A549 (cell line): ENCODE data around the gene CSGALNACT2. TPM values are rescaled to one million over a fixed set of nuclear protein-coding genes. Genes with fewer than 3 reads are reported as not detected.

Source experiments
- ATAC-seq, 2 experiments: fragments of 200-7000 bp in 1 of 2; fragments of >200 bp in 1 of 2; cut with Nextera tagmentation in 1 of 2; cut with Tn5 transposase in 1 of 2; 3 replicates each; pipeline versions ENCODE4 v1.8.0 to v1.9.1; 2018 to 2020; ENCODE audit warnings: mild to moderate bottlenecking in 1 of 2, moderate library complexity in 1 of 2
- CTCF ChIA-PET: fragments of 300-600 bp; sonication (Branson Sonifier 250); formaldehyde crosslinking; extraction: SDS; loops from one replicate; lab custom pipeline; 2021; ENCODE audit warnings: antibody characterized with exemption, inconsistent platforms; lab: Yijun Ruan, JAX
- POLR2A ChIA-PET: fragments of 350-600 bp; formaldehyde crosslinking; extraction: SDS; loops from one replicate; lab custom pipeline; 2021; ENCODE audit warnings: antibody characterized with exemption, inconsistent platforms; lab: Yijun Ruan, JAX
- DNase-seq, 2 experiments: peaks; one replicate each; pipeline versions ENCODE4 v3.0.0 to v3.0.0-alpha.2; 2011 to 2016; ENCODE audit warnings: low read depth in 1 of 2, low spot score in 1 of 2
- FAIRE-seq: peaks from 2 replicates; lab custom pipeline; 2011; peaks lifted over from hg19 to GRCh38; lab: Jason Lieb, UNC
- H3K27ac ChIP-seq, 2 experiments: fragments of >200 bp; sonication (Bioruptor Twin); formaldehyde crosslinking; 3 replicates each; pipeline ENCODE4 v1.5.1; 2016 to 2017
- H3K4me1 ChIP-seq: fragments of >200 bp; sonication (Bioruptor Twin); formaldehyde crosslinking; 3 replicates; pipeline ENCODE4 v1.6.1; 2016
- H3K4me2 ChIP-seq: fragments of >200 bp; sonication (Bioruptor Twin); formaldehyde crosslinking; 3 replicates; pipeline ENCODE4 v1.6.1; 2016
- H3K4me3 ChIP-seq: fragments of >200 bp; sonication (Bioruptor Twin); formaldehyde crosslinking; 3 replicates; pipeline ENCODE4 v1.5.1; 2016
- H3K9me3 ChIP-seq: fragments of >200 bp; sonication (Bioruptor Twin); formaldehyde crosslinking; 3 replicates; pipeline ENCODE4 v1.6.1; 2016
- BHLHE40 ChIP-seq: IDR thresholded peaks from 2 replicates; pipeline ENCODE4 v1.6.1; 2012; ENCODE audit warnings: low read depth, low read length, inconsistent platforms
- CBX2 ChIP-seq: fragments of 200-600 bp; sonication (generic); IDR thresholded peaks from 2 replicates; pipeline ENCODE4 v1.6.1; 2016; ENCODE audit warnings: low read depth, mild to moderate bottlenecking, borderline replicate concordance
- CBX8 ChIP-seq: fragments of 200-600 bp; sonication (generic); IDR thresholded peaks from 2 replicates; pipeline ENCODE4 v1.6.1; 2016
- ESRRA ChIP-seq: fragments of 150-350 bp; IDR thresholded peaks from 2 replicates; pipeline ENCODE4 v1.6.1; 2014; ENCODE audit warnings: mild to moderate bottlenecking, low read length, borderline replicate concordance
- HDAC2 ChIP-seq: fragments of 200-600 bp; sonication (generic); IDR thresholded peaks from 2 replicates; pipeline ENCODE4 v1.6.1; 2016
- HOXB5 ChIP-seq: fragments of 250-450 bp; sonication (Bioruptor Pico); IDR thresholded peaks from 2 replicates; pipeline ENCODE4 v1.5.0; 2020; ENCODE audit warnings: mild to moderate bottlenecking, moderate library complexity
- KDM5A ChIP-seq: fragments of 200-600 bp; sonication (generic); IDR thresholded peaks from 2 replicates; pipeline ENCODE4 v1.6.1; 2016; ENCODE audit warnings: antibody characterized with exemption, mild to moderate bottlenecking
- MAFK ChIP-seq: fragments of 450-650 bp; IDR thresholded peaks from 2 replicates; pipeline ENCODE4 v1.6.1; 2014; ENCODE audit not compliant: partially characterized antibody
- MAZ ChIP-seq: fragments of 150-350 bp; IDR thresholded peaks from 2 replicates; pipeline ENCODE4 v1.6.1; 2014; ENCODE audit warnings: antibody characterized with exemption, low read depth, low read length, borderline replicate concordance
- RCOR1 ChIP-seq: fragments of 150-350 bp; IDR thresholded peaks from 2 replicates; pipeline ENCODE4 v1.6.1; 2014; ENCODE audit warnings: antibody characterized with exemption, low read length, low read depth
- RFX5 ChIP-seq: fragments of 450-650 bp; IDR thresholded peaks from 2 replicates; pipeline ENCODE4 v1.7.1; 2014; ENCODE audit warnings: antibody characterized with exemption, mild to moderate bottlenecking, moderate library complexity
- WGBS: methylation state at CpG from one replicate; pipeline ENCODE4 v1.1.6; 2017; ENCODE audit errors: missing lambda C conversion rate; 5-methylcytosine and 5-hydroxymethylcytosine counted together
- polyA plus RNA-seq, 4 experiments: library from polyadenylated mRNA; depleted of rRNA in 3 of 4; stranded (reverse); fragments of >200 nt; fragmentation: RNase III in 1 of 4; extraction: RNeasy Plus Mini Kit Qiagen cat#74134 plus additional on column Dnase treatment in 1 of 4; gene quantifications; 2 replicates in 3 of 4; 3 replicates in 1 of 4; pipeline ENCODE4 v1.2.3, GENCODE V29; 2011 to 2017
- TF ChIP-seq, protein P1 (sequence below): fragments of 450-650 bp; IDR thresholded peaks from 2 replicates; pipeline ENCODE4 v1.6.1; 2014; ENCODE audit warnings: antibody characterized with exemption
- TF ChIP-seq, protein P2 (sequence below): fragments of 200-600 bp; sonication (generic); IDR thresholded peaks from 2 replicates; pipeline ENCODE4 v1.6.1; 2016; ENCODE audit warnings: antibody characterized with exemption, mild to moderate bottlenecking, moderate library complexity
- TF ChIP-seq, protein P3 (sequence below): fragments of >200 bp; sonication (Bioruptor Twin); formaldehyde crosslinking; IDR thresholded peaks from 3 replicates; pipeline ENCODE4 v1.5.1; 2016
- TF ChIP-seq, protein P4 (sequence below): fragments of >200 bp; sonication (Bioruptor Twin); formaldehyde crosslinking; IDR thresholded peaks from 3 replicates; pipeline ENCODE4 v1.6.1; 2016

Gene CSGALNACT2
- polyA plus RNA-seq, 2 of the 4 experiments (the other 2 are of a cell fraction) = 11.2 to 29.9 TPM

DNA sequence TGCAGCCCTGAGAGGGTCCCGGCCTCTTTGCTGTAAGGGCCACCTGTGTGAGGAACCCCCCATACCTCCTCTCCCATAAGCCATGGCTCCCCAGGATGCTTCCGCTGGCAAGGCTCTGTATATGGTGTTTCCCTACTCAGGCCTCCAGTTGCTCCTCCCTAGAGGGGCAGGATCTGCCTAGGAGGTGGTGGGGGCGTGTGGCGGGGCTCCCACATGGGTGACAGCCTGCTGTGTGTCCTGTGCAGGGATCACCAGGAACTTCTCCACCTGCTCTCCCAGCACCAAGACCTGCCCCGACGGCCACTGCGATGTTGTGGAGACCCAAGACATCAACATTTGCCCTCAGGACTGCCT is 25.7 kb upstream of the CSGALNACT2 start:
- CTCF ChIA-PET = interaction anchor here (0.8 to 1.1 kb wide), 2 partner anchors 8 to 34 kb away, joined by 3 read pairs; no protein-coding TSS in a partner anchor
- Histone ChIP-seq H3K4me1 (no peaks in the 10 kb centered on the region), H3K27ac (no peak overlapping the region), H3K4me2 (no peak overlapping the region), H3K4me3 (no peak overlapping the region), H3K9me3 (no peaks in the 10 kb centered on the region)
- no peak for DNase-seq
- ATAC-seq = no peak
- TF ChIP-seq CBX2 (no peak), RCOR1 (no peak), HDAC2 (no peak), KDM5A (no peak), MAFK (no peak), MAZ (no peak), CBX8 (no peak), ESRRA (no peak)
- TF ChIP-seq, protein P1, sequence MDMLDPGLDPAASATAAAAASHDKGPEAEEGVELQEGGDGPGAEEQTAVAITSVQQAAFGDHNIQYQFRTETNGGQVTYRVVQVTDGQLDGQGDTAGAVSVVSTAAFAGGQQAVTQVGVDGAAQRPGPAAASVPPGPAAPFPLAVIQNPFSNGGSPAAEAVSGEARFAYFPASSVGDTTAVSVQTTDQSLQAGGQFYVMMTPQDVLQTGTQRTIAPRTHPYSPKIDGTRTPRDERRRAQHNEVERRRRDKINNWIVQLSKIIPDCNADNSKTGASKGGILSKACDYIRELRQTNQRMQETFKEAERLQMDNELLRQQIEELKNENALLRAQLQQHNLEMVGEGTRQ = no peak
- TF ChIP-seq, protein P2, sequence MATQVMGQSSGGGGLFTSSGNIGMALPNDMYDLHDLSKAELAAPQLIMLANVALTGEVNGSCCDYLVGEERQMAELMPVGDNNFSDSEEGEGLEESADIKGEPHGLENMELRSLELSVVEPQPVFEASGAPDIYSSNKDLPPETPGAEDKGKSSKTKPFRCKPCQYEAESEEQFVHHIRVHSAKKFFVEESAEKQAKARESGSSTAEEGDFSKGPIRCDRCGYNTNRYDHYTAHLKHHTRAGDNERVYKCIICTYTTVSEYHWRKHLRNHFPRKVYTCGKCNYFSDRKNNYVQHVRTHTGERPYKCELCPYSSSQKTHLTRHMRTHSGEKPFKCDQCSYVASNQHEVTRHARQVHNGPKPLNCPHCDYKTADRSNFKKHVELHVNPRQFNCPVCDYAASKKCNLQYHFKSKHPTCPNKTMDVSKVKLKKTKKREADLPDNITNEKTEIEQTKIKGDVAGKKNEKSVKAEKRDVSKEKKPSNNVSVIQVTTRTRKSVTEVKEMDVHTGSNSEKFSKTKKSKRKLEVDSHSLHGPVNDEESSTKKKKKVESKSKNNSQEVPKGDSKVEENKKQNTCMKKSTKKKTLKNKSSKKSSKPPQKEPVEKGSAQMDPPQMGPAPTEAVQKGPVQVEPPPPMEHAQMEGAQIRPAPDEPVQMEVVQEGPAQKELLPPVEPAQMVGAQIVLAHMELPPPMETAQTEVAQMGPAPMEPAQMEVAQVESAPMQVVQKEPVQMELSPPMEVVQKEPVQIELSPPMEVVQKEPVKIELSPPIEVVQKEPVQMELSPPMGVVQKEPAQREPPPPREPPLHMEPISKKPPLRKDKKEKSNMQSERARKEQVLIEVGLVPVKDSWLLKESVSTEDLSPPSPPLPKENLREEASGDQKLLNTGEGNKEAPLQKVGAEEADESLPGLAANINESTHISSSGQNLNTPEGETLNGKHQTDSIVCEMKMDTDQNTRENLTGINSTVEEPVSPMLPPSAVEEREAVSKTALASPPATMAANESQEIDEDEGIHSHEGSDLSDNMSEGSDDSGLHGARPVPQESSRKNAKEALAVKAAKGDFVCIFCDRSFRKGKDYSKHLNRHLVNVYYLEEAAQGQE = no peak
- TF ChIP-seq, protein P3, sequence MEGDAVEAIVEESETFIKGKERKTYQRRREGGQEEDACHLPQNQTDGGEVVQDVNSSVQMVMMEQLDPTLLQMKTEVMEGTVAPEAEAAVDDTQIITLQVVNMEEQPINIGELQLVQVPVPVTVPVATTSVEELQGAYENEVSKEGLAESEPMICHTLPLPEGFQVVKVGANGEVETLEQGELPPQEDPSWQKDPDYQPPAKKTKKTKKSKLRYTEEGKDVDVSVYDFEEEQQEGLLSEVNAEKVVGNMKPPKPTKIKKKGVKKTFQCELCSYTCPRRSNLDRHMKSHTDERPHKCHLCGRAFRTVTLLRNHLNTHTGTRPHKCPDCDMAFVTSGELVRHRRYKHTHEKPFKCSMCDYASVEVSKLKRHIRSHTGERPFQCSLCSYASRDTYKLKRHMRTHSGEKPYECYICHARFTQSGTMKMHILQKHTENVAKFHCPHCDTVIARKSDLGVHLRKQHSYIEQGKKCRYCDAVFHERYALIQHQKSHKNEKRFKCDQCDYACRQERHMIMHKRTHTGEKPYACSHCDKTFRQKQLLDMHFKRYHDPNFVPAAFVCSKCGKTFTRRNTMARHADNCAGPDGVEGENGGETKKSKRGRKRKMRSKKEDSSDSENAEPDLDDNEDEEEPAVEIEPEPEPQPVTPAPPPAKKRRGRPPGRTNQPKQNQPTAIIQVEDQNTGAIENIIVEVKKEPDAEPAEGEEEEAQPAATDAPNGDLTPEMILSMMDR = no peak
- TF ChIP-seq, protein P4, sequence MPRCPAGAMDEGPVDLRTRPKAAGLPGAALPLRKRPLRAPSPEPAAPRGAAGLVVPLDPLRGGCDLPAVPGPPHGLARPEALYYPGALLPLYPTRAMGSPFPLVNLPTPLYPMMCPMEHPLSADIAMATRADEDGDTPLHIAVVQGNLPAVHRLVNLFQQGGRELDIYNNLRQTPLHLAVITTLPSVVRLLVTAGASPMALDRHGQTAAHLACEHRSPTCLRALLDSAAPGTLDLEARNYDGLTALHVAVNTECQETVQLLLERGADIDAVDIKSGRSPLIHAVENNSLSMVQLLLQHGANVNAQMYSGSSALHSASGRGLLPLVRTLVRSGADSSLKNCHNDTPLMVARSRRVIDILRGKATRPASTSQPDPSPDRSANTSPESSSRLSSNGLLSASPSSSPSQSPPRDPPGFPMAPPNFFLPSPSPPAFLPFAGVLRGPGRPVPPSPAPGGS = no peak
- POLR2A ChIA-PET = no interaction called here
- WGBS = 74% methylated on average over 5 of the region's 7 CpGs
- no peak for FAIRE-seq

DNA sequence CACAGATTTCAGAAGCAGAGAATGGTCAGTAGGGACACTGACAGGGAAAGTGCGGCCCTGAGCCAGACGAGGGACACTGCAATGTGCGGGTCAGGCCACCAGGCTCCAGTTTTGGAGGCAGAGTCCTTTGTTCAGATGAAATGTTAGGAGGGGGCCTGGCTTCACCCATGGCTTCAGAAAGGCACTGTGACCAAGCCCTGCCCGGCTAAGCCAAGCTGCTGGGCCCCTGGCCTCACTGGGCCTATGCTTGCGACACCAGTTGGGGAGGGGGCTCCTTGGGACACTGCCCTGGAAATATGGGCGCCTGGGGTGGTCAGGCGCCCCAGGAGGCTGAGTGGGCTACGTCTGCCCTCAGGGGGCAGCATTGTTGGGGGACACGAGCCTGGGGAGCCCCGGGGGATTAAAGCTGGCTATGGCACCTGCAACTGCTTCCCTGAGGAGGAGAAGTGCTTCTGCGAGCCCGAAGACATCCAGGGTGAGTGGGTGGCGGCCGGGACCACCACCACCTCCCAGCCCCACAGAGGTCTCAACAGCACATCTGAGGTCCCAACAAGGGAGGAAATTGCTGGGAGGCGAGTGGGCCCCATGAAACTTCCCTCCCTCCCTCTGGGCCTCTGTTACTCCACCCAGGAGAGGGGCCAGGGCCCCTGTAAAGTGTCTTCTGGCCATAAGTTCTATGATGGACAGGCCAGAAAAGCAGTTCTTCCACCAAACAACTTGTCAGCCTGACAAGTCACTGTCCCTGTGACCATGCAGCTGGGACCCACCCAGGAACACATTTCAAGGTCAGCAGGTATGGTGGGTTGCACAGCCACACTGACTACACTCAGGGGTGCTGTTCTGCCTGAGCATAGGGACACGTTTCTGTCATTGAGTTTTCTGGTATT is 24.8 kb upstream of the CSGALNACT2 start:
- TF ChIP-seq HDAC2 (no peak), HOXB5 (CRISPR knock-in tag) (no peak), BHLHE40 (no peak), RFX5 (no peak)
- ChIA-PET POLR2A (no interaction called here), CTCF (interaction anchor here (0.8 to 1.1 kb wide), 2 partner anchors 9 to 33 kb away, joined by 3 read pairs; no protein-coding TSS in a partner anchor)
- Histone ChIP-seq H3K4me2 (no peak overlapping the region), H3K27ac (no peak overlapping the region), H3K4me1 (no peaks in the 10 kb centered on the region), H3K4me3 (no peak overlapping the region), H3K9me3 (no peaks in the 10 kb centered on the region)
- FAIRE-seq (no peak), ATAC-seq (no peak), DNase-seq (no peak)
- 75% methylated on average over 9 of the region's 16 CpGs for WGBS
